Kidney epithelial cell (primary cell): ENCODE data around the gene OTUB1. TPM values are rescaled to one million over a fixed set of nuclear protein-coding genes. Genes with fewer than 3 reads are reported as not detected.

Experiments used
- DNase-seq: peaks from one replicate; pipeline ENCODE4 v3.0.0-alpha.2; 2010; ENCODE audit warnings: low read depth
- H3K27me3 ChIP-seq: 2 replicates; pipeline ENCODE4 v1.6.0; 2011; ENCODE audit warnings: low read length; ENCODE audit not compliant: control insufficient read depth, insufficient read depth
- H3K36me3 ChIP-seq: 2 replicates; pipeline ENCODE4 v1.5.1; 2011; ENCODE audit warnings: low read length; ENCODE audit not compliant: control insufficient read depth, insufficient read depth
- H3K4me3 ChIP-seq: 2 replicates; pipeline ENCODE4 v1.5.1; 2011; ENCODE audit warnings: low read depth, mild to moderate bottlenecking, control low read depth, low read length
- CTCF ChIP-seq: IDR thresholded peaks from 2 replicates; pipeline ENCODE4 v1.5.1; 2011; ENCODE audit warnings: mild to moderate bottlenecking, moderate library complexity, low read length, control low read depth, inconsistent platforms; ENCODE audit not compliant: insufficient read depth, poor library complexity, severe bottlenecking
- total RNA-seq: library from RNA; depleted of rRNA; stranded (reverse); fragments of >200 nt; gene quantifications from 2 replicates; pipeline ENCODE4 v1.2.3, GENCODE V29; 2015

OTUB1 gene
- total RNA-seq, 1 donor from 2014 or later: 100.0 TPM

GRCh38 chr11:64021757-64022093 lies 35.5 kb downstream of the OTUB1 start:
- Histone ChIP-seq H3K36me3 (no peaks in the 10 kb centered on the region), H3K4me3 (no peak overlapping the region), H3K27me3 (peaks cover 50% of the 10 kb centered on the region)
- no peak for DNase-seq
- TF ChIP-seq CTCF: no peak

- TF ChIP-seq CTCF: no peak
- Histone ChIP-seq H3K4me3 (no peak overlapping the region), H3K27me3 (peaks cover 48% of the 10 kb centered on the region), H3K36me3 (no peaks in the 10 kb centered on the region)
- DNase-seq: no peak
Observed at GRCh38 chr11:64022125-64022784, 36.0 kb downstream of the OTUB1 start.

- no peak overlapping the region for H3K4me3 ChIP-seq
- DNase-seq: no peak
- H3K27me3 ChIP-seq: peaks cover 45% of the 10 kb centered on the region
- TF ChIP-seq CTCF: no peak
- H3K36me3 ChIP-seq: no peaks in the 10 kb centered on the region
Observed at GRCh38 chr11:64023712-64024710, 37.8 kb downstream of the OTUB1 start.

- no peak overlapping the region for H3K4me3 ChIP-seq
- no peak for DNase-seq
- no peaks in the 10 kb centered on the region for H3K36me3 ChIP-seq
- H3K27me3 ChIP-seq: peaks cover 44% of the 10 kb centered on the region
- no peak for TF ChIP-seq CTCF
Observed at GRCh38 chr11:64025205-64025604, 39.0 kb downstream of the OTUB1 start.

- no peak for TF ChIP-seq CTCF
- Histone ChIP-seq H3K4me3 (no peak overlapping the region), H3K36me3 (no peaks in the 10 kb centered on the region), H3K27me3 (peaks cover 36% of the 10 kb centered on the region)
- no peak for DNase-seq
Observed at GRCh38 chr11:64026575-64027205, 40.5 kb downstream of the OTUB1 start.
